Breast epithelium (tissue), 3 donors: ENCODE measurements around the gene NCOA1.

ENCODE experiments used
- CTCF ChIP-seq, 3 donors: fragments of 450-650 bp; IDR thresholded peaks; one replicate each; pipeline ENCODE4 v1.5.1; 2016 to 2017; ENCODE audit warnings: antibody characterized with exemption in 3 of 3, mild to moderate bottlenecking in 3 of 3, moderate library complexity in 3 of 3
- POLR2A ChIP-seq: fragments of 450-650 bp; IDR thresholded peaks from one replicate; pipeline ENCODE4 v1.6.1; 2016; ENCODE audit warnings: antibody characterized with exemption, mild to moderate bottlenecking, moderate library complexity
- POLR2AphosphoS5 ChIP-seq, 3 donors: sonication (generic); formaldehyde crosslinking; IDR thresholded peaks; one replicate each; pipeline ENCODE4 v1.6.1; 2017; ENCODE audit warnings: antibody characterized with exemption in 3 of 3

GRCh38 chr2:24511198-24511597 lies 20.1 kb downstream of the NCOA1 start:
- TF ChIP-seq CTCF (IDR thresholded peaks at IDR 0.05) (no peak), POLR2AphosphoS5 (IDR thresholded peaks at IDR 0.05) (no peak), POLR2A (no peak)
